GM12878 (cell line): ENCODE measurements around the gene OLFML2A. TPM values are rescaled to one million over a fixed set of nuclear protein-coding genes. Genes with fewer than 3 reads are reported as not detected.

Experiments
- ATAC-seq: fragments of 200-7000 bp; cut with Tn5 transposase; 3 replicates; pipeline ENCODE4 v1.9.1; 2020; ENCODE audit warnings: mild to moderate bottlenecking, moderate library complexity
- BruUV-seq: library from RNA; stranded (reverse); fragments of 400-500 nt; replicated peaks from 2 replicates; lab custom pipeline; 2021; lab: Mats Ljungman, UMichigan
- CTCF ChIA-PET: fragments of 300-600 bp; sonication (Branson Sonifier 250); formaldehyde crosslinking; extraction: SDS; loops from one replicate; lab custom pipeline; 2021; ENCODE audit warnings: inconsistent platforms; lab: Yijun Ruan, JAX
- POLR2A ChIA-PET: fragments of 350-600 bp; formaldehyde crosslinking; extraction: SDS; loops from one replicate; lab custom pipeline; 2021; ENCODE audit warnings: inconsistent platforms; lab: Charles Lee
- RAD21 ChIA-PET: fragments of 300-600 bp; sonication (Branson Sonifier 250); formaldehyde crosslinking; loops from one replicate; lab custom pipeline; 2023; ENCODE audit warnings: antibody characterized with exemption; ENCODE audit not compliant: unreplicated experiment; lab: Charles Lee
- SMC1A ChIA-PET: fragments of 300-600 bp; sonication (Branson Sonifier 250); formaldehyde crosslinking; loops from one replicate; lab custom pipeline; 2023; ENCODE audit not compliant: unreplicated experiment, uncharacterized antibody; lab: Charles Lee
- DNase-seq: peaks from one replicate; pipeline ENCODE4 v3.0.0-alpha.2; 2011; ENCODE audit warnings: low read depth, low spot score
- FAIRE-seq: peaks from 3 replicates; lab custom pipeline; 2011; peaks lifted over from hg19 to GRCh38; lab: Jason Lieb, UNC
- H2AFZ ChIP-seq: 2 replicates; pipeline ENCODE4 v1.6.0; 2011; ENCODE audit warnings: low read depth, low read length, control low read depth; ENCODE audit not compliant: control insufficient read depth
- H3K27ac ChIP-seq: 2 replicates; pipeline ENCODE4 v1.5.1; 2011; ENCODE audit warnings: control low read depth; ENCODE audit not compliant: control insufficient read depth, insufficient read depth
- H3K27me3 ChIP-seq, 2 experiments: replicated peaks in 1 of 2; 2 replicates each; pipeline versions ENCODE4 v1.6.0 to v1.6.1; 2011; ENCODE audit warnings: low read length in 1 of 2; ENCODE audit not compliant: control insufficient read depth in 2 of 2, insufficient read depth in 2 of 2
- H3K36me3 ChIP-seq, 2 experiments: 2 replicates each; pipeline ENCODE4 v1.5.1; 2011; ENCODE audit warnings: low read length in 1 of 2; ENCODE audit not compliant: control insufficient read depth in 2 of 2, insufficient read depth in 2 of 2
- H3K4me1 ChIP-seq: 2 replicates; pipeline ENCODE4 v1.6.1; 2011; ENCODE audit warnings: mild to moderate bottlenecking, low read length, moderate library complexity, mixed read lengths; ENCODE audit not compliant: control insufficient read depth, insufficient read depth
- H3K4me2 ChIP-seq: 2 replicates; pipeline ENCODE4 v1.6.0; 2011; ENCODE audit warnings: control low read depth; ENCODE audit not compliant: control insufficient read depth, insufficient read depth
- H3K4me3 ChIP-seq: fragments of 200-600 bp; sonication (generic); 2 replicates; pipeline ENCODE4 v1.5.1; 2016
- H3K79me2 ChIP-seq: 2 replicates; pipeline ENCODE4 v1.6.0; 2011; ENCODE audit warnings: low read length; ENCODE audit not compliant: control insufficient read depth, insufficient read depth
- H3K9ac ChIP-seq: 2 replicates; pipeline ENCODE4 v1.8.0; 2011; ENCODE audit warnings: low read length, control low read depth, mixed read lengths; ENCODE audit not compliant: control insufficient read depth, insufficient read depth
- H3K9me3 ChIP-seq: replicated peaks from 3 replicates; pipeline ENCODE4 v1.5.1; 2011; ENCODE audit warnings: mild to moderate bottlenecking, low read length; ENCODE audit not compliant: control insufficient read depth, insufficient read depth
- H4K20me1 ChIP-seq: 2 replicates; pipeline ENCODE4 v1.6.0; 2011; ENCODE audit not compliant: control insufficient read depth, insufficient read depth
- KAT2A ChIP-seq: conservative IDR thresholded peaks from 2 replicates; pipeline ENCODE4 v1.6.1; 2011; ENCODE audit warnings: low read depth, low read length; ENCODE audit not compliant: control insufficient read depth
- WGBS: methylation state at CpG from one replicate; pipeline ENCODE4 v1.1.6; 2016; ENCODE audit warnings: low lambda C conversion rate; ENCODE audit not compliant: insufficient replicate concordance, insufficient coverage; ENCODE audit errors: missing lambda C conversion rate; 5-methylcytosine and 5-hydroxymethylcytosine counted together
- in situ Hi-C: fragments of 300-500 bp; cut with MboI; formaldehyde crosslinking; loops from 9 replicates; pipeline ENCODE4 v1.14.3; 2018; ENCODE audit warnings: mixed read lengths
- intact Hi-C: fragments of 100-400 bp; cut with micrococcal nuclease; formaldehyde crosslinking; loops from one replicate; pipeline ENCODE4 v1.14.2; 2022; ENCODE audit not compliant: unreplicated experiment
- polyA plus RNA-seq, 11 experiments: library from polyadenylated mRNA; depleted of rRNA in 4 of 11; unstranded in 6 of 11; stranded (reverse) in 5 of 11; fragments of >200 nt; fragmentation: Nextera tagmentation in 4 of 11; fragmentation: Illumina TruSeq in 1 of 11; extraction: Ambion mirVana in 4 of 11; extraction: Trizol in 1 of 11; gene quantifications; 1 replicate in 1 of 11; 2 replicates in 10 of 11; pipeline versions ENCODE4 v1.2.1 to v1.2.3, GENCODE V29; 2011 to 2016; ENCODE audit warnings: inconsistent platforms in 2 of 11, missing spikeins in 2 of 11, low read depth in 1 of 11
- total RNA-seq, 4 experiments: library from RNA; depleted of rRNA in 3 of 4; stranded (reverse); fragments of >200 nt in 3 of 4; fragmentation: Illumina TruSeq in 1 of 4; extraction: Trizol in 1 of 4; gene quantifications; 2 replicates each; pipeline versions ENCODE4 v1.2.1 to v1.2.3, GENCODE V29; 2013 to 2021
- TF ChIP-seq, protein P1 (sequence below): fragments of 450-650 bp; IDR thresholded peaks from 2 replicates; pipeline ENCODE4 v1.6.1; 2016; ENCODE audit warnings: mild to moderate bottlenecking
- TF ChIP-seq, protein P2 (sequence below): fragments of 450-650 bp; IDR thresholded peaks from 2 replicates; pipeline ENCODE4 v1.6.1; 2017; ENCODE audit warnings: antibody characterized with exemption, mild to moderate bottlenecking, moderate library complexity
- TF ChIP-seq, protein P3 (sequence below): fragments of 450-650 bp; formaldehyde crosslinking; IDR thresholded peaks from 2 replicates; pipeline ENCODE4 v1.5.0; 2022; ENCODE audit warnings: mild to moderate bottlenecking, missing genetic modification characterization

OLFML2A gene
- total and polyA plus RNA-seq, 10 of the 15 experiments (the other 5 are each of a cell fraction or from before 2014, with no cell fraction given), result 0.02 to 0.13 (median 0.10) TPM; not detected in 4

DNA sequence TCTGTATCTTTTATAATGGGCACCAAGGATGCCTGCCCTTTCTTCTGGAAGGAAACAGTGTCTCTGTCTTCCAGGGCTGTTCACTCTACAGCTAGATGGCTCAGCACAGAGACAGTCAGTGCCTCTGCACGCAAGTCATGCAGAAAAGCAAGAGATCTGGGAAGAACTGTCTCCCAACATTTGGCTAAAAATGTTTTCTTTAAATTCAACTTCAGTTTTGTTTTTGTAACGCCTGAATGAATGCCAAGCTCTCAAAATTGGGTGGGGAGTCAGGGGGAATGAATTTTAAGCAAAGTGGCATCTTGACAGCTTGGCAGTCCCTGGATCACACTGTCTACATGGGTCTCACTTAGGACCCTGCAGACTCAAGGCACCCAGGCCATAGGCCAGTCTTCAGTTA, 12.6 kb downstream of the OLFML2A start:
- DNase-seq (no peak), FAIRE-seq (no peak), ATAC-seq (no peak)
- Histone ChIP-seq H2AFZ (no peak overlapping the region), H3K36me3 (no peaks in the 10 kb centered on the region), H3K9ac (no peak overlapping the region), H3K4me1 (no peaks in the 10 kb centered on the region), H3K79me2 (no peaks in the 10 kb centered on the region), H3K4me3 (no peak overlapping the region), H4K20me1 (no peaks in the 10 kb centered on the region), H3K27ac (no peak overlapping the region), H3K27me3 (no peaks in the 10 kb centered on the region; a peak in 1 of 4 replicates), H3K4me2 (no peak overlapping the region), H3K9me3 (no peaks in the 10 kb centered on the region)
- TF ChIP-seq, protein P1, sequence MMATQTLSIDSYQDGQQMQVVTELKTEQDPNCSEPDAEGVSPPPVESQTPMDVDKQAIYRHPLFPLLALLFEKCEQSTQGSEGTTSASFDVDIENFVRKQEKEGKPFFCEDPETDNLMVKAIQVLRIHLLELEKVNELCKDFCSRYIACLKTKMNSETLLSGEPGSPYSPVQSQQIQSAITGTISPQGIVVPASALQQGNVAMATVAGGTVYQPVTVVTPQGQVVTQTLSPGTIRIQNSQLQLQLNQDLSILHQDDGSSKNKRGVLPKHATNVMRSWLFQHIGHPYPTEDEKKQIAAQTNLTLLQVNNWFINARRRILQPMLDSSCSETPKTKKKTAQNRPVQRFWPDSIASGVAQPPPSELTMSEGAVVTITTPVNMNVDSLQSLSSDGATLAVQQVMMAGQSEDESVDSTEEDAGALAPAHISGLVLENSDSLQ, result no peak
- no peak for TF ChIP-seq KAT2A
- TF ChIP-seq, protein P2, sequence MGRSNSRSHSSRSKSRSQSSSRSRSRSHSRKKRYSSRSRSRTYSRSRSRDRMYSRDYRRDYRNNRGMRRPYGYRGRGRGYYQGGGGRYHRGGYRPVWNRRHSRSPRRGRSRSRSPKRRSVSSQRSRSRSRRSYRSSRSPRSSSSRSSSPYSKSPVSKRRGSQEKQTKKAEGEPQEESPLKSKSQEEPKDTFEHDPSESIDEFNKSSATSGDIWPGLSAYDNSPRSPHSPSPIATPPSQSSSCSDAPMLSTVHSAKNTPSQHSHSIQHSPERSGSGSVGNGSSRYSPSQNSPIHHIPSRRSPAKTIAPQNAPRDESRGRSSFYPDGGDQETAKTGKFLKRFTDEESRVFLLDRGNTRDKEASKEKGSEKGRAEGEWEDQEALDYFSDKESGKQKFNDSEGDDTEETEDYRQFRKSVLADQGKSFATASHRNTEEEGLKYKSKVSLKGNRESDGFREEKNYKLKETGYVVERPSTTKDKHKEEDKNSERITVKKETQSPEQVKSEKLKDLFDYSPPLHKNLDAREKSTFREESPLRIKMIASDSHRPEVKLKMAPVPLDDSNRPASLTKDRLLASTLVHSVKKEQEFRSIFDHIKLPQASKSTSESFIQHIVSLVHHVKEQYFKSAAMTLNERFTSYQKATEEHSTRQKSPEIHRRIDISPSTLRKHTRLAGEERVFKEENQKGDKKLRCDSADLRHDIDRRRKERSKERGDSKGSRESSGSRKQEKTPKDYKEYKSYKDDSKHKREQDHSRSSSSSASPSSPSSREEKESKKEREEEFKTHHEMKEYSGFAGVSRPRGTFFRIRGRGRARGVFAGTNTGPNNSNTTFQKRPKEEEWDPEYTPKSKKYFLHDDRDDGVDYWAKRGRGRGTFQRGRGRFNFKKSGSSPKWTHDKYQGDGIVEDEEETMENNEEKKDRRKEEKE, result no peak
- TF ChIP-seq, protein P3, sequence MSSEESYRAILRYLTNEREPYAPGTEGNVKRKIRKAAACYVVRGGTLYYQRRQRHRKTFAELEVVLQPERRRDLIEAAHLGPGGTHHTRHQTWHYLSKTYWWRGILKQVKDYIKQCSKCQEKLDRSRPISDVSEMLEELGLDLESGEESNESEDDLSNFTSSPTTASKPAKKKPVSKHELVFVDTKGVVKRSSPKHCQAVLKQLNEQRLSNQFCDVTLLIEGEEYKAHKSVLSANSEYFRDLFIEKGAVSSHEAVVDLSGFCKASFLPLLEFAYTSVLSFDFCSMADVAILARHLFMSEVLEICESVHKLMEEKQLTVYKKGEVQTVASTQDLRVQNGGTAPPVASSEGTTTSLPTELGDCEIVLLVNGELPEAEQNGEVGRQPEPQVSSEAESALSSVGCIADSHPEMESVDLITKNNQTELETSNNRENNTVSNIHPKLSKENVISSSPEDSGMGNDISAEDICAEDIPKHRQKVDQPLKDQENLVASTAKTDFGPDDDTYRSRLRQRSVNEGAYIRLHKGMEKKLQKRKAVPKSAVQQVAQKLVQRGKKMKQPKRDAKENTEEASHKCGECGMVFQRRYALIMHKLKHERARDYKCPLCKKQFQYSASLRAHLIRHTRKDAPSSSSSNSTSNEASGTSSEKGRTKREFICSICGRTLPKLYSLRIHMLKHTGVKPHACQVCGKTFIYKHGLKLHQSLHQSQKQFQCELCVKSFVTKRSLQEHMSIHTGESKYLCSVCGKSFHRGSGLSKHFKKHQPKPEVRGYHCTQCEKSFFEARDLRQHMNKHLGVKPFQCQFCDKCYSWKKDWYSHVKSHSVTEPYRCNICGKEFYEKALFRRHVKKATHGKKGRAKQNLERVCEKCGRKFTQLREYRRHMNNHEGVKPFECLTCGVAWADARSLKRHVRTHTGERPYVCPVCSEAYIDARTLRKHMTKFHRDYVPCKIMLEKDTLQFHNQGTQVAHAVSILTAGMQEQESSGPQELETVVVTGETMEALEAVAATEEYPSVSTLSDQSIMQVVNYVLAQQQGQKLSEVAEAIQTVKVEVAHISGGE (CRISPR knock-in tag), result no peak
- ChIA-PET CTCF (interaction anchor here (0.6 to 2.2 kb wide), 3 partner anchors 30 to 64 kb away, joined by 3 to 6 read pairs (median 3); partner anchors contain the start of gene WDR38), SMC1A (interaction anchor here (0.7 to 1.8 kb wide), 4 partner anchors 10 to 63 kb away, joined by 3 to 8 read pairs (median 6); partner anchors contain the start of gene OLFML2A), POLR2A (no interaction called here), RAD21 (no interaction called here)
- no TSS peak for BruUV-seq
- in situ Hi-C loops, result no loop called here
- 48% methylated on average over 2 of the region's 2 CpGs for WGBS
- intact Hi-C loops, result no loop called here
